HTERT RPE-1 (cell line): ENCODE measurements around the gene AZU1.
"Not testable (repeated sequence)": the region's sequence is repeated elsewhere in the genome, so short reads cannot be mapped to it uniquely, and the experiment has no call there.

Experiments
- in situ Hi-C: fragments of 300-500 bp; cut with MboI; formaldehyde crosslinking; loops from 4 replicates; pipeline ENCODE4 v1.14.3; 2020; ENCODE audit warnings: low sequenced_read_pairs

Gene AZU1

DNA sequence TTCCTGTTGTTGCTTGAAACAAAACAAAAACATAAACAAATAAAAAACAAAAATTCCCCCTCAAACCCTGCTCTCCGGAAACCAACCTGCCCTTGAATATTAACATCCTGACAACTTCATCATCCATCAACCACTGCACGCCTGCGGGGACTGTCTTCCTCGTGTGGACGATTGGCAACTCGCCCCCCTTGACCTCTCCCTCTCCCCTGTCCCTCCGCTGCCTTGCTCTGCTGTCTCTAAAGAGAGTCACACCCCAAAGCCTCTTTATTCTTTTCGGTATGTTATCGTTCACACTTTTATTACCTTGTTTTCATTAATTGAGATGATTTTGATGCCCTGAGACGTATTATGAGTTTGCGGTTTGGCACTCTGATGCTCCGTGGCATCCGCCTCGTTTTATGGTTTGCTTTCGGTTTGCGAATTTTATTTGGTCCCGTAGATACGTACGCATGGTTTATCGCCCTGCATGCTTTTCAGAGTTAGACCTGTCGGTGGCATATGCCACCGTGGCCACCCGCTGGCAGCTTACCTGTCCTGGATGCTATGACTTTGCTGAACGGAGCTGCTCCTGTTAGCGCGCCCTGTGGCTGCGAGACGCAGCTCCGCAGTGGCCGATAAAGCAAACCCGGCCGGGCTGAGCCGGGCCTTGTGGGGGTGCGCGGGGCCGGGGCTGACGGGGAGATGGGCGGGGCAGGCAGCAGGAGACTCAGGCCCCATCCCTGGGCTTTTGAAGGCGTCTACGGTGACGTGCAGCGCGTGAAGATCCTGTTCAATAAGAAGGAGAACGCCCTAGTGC lies 19.8 kb upstream of the AZU1 start:
- in situ Hi-C loops: no loop called here

GRCh38 chr19:808423-808775 lies 19.2 kb upstream of the AZU1 start:
- in situ Hi-C loops: no loop called here

GRCh38 chr19:810077-810855 lies 17.4 kb upstream of the AZU1 start:
- in situ Hi-C loops: no loop called here

DNA sequence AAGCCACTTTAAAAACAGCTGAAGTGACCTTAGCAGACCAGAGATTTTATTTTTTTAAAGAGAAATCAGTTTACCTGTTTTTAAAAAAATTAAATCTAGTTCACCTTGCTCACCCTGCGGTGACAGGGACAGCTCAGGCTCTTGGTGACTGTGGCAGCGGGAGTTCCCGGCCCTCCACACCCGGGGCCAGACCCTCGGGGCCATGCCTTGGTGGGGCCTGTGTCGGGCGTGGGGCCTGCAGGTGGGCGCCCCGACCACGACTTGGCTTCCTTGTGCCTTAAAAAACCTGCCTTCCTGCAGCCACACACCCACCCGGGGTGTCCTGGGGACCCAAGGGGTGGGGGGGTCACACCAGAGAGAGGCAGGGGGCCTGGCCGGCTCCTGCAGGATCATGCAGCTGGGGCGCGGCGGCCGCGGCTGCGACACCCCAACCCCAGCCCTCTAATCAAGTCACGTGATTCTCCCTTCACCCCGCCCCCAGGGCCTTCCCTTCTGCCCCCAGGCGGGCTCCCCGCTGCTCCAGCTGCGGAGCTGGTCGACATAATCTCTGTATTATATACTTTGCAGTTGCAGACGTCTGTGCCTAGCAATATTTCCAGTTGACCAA lies 16.7 kb upstream of the AZU1 start:
- in situ Hi-C loops: no loop called here

GRCh38 chr19:811506-812048 lies 16.1 kb upstream of the AZU1 start:
- in situ Hi-C loops: no loop called here

DNA sequence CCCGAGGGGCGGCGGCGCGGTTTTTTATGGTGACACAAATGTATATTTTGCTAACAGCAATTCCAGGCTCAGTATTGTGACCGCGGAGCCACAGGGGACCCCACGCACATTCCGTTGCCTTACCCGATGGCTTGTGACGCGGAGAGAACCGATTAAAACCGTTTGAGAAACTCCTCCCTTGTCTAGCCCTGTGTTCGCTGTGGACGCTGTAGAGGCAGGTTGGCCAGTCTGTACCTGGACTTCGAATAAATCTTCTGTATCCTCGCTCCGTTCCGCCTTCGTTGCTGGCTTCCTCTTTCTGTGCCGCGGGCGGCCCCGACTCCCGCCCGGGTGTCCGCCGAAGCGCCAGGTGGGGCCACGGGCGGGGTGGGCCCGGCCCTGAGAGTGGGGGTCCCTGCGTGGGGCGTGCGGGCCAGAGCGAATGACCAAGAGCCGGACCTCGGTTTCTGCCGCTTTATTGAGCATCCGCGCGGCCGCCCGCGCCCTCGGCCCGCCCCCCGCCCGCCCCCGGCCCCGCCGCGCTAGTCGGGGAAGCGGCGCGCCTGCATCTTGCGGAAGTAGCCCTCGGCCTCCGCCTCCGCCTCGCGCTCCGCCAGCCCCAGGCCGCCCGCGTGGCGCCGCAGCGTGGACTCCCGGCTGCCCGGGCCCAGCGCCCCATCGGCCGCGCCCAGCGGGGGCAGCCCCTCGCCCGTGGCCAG lies 15.4 kb upstream of the AZU1 start:
- in situ Hi-C loops: no loop called here

GRCh38 chr19:812747-813218 lies 14.9 kb upstream of the AZU1 start:
- in situ Hi-C loops: no loop called here

DNA sequence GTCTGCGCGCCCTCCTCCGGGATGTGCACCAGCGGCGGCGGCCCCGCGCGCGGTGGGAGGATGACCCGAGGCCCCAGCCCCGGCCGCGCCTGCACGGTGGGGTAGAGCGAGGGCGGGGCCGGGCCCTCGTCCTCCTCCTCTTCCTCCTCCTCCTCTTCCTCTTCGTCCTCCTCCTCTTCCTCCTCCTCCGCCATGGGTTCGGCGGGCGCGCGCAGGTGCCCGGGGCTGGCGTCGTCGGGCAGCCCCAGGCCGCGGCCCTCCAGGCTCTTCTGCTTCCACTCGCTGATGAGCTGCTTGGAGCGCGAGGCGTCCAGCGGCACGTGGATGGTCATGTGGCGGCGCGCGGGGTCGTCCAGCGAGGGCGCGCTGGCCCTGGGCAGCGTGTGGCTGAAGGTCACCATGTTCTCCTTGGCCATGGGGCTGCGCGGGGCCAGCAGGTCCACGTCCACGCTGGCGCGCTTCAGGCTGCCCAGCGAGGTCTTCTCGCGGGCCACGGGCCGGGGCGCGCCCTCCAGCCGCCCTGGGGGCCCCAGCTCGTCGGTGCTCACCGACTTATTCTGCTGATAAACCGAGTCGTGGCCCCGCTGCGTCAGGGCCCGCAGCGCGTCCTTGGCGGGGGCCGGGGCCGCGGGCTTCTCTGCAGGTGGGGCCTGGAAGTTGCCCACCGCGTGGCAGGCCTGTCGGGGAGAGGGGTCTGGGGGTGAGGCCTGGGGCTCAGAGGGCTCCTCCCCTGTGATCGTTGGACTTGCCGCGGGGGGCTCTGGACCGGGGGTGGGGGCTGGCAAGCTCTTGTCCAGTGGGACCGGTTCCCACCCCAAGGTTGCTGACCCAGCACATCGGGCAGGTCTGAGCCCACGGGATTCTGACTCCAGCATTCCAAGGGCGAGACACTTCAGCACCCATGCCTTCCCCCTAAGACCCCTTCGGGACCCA lies 14.2 kb upstream of the AZU1 start:
- in situ Hi-C loops: no loop called here

- in situ Hi-C loops: no loop called here
Measured at GRCh38 chr19:814152-815078, 13.2 kb upstream of the AZU1 start.

GRCh38 chr19:815079-815774 lies 12.4 kb upstream of the AZU1 start:
- in situ Hi-C loops: no loop called here

GRCh38 chr19:815775-816499 lies 11.7 kb upstream of the AZU1 start:
- in situ Hi-C loops: no loop called here

DNA sequence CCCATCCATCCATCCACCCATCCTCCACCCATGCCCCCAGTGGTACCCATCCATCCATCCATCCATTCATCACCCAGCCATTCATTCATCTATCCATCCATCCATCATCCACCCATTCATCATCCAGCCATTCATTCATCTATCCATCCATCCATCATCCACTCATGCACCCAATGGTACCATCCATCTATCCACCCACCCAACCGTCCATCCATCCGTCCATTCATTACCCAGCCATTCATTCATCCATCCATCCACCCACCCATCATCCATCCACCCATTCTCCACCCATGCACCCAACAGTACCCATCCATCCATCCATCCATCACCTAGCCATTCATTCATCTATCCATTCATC lies 11.2 kb upstream of the AZU1 start:
- in situ Hi-C loops: no loop called here

DNA sequence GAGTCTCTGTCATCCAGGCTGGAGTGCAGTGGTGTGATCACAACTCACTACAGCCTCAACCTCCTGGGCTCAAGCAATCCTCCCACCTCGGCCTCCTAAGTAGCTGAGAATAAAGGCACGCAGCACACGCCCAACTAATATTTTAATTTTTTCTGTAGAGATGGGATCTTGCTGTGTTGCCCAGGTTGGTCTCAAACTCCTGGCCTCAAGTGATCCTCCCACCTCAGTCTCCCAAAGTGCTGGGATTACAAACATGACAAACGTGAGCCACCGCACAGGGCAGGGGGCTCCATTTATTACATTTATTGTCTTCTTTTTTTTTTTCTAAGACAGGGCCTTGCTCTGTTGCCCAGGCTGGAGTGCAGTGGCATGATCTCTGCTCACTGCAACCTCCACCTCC lies 7.4 kb upstream of the AZU1 start:
- in situ Hi-C loops: not testable (repeated sequence)

DNA sequence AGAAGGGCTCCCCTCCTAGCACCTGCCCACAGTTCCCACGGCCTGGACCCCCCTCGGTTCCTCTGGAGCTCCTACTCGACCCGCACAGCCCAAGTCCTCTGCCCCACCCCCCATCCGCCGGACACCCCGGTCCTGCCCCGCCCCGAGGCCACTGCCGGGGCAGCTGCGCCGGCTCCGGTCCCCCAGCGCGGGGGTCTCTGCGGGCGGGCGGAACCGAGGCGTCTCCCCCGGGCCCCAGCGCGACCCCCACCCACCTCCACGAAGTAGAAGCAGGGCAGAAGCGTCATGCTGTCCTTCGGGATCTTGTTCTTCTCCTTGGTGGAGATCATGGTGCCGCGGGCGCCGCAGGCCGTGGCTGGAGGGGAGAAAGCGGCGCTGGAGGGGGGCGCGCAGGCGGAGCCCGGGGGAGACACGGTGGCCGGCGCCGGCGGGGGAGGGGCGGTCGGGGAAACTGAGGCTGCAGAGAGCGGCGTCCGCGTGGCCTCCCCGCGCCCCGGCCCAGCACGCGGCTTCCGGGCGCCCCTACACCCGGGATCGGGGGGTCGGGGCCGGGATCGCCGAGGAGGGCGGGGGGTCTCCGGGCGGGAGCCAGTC lies 6.3 kb upstream of the AZU1 start:
- in situ Hi-C loops: no loop called here

DNA sequence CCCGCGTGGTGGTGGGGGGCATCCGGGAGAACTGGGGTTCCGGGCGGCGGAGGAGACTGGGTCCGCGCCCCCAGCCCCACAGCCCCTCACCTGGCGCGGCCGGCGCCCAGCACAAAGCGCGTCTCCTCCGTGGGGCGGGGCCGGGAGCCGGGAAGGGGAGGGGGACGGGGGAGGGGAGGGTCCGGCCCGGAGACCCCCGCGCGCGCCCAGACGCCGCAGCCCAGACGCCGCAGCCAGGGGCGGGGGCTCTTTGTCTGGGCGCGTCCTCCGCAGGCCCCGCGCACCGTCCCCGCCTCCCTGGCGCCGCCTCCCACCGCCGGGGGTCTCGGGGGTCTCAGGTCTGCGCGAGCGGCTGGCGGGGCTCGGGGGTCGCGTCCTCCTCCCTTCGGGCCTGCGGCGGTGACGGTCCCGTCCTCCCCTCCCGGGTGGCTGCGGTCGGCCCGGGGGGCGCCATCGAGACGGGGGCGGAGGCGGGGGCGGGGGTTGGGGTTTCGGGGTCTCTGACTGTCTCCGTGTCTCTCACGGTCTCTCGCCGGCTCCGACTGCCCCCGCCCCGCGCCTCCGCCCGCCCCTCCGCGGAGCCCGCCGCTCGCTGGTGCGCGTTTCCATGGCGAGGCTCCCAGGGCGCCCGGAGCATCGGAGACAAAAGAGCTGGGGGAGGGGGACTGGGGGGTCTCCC lies 5.7 kb upstream of the AZU1 start, which contains the start of gene PLPPR3:
Gene PLPPR3, minus strand, starts transcription at position 131 of the 679 bp plus-strand sequence. CDS start 396 bp downstream, outside the sequence.
- in situ Hi-C loops: no loop called here

DNA sequence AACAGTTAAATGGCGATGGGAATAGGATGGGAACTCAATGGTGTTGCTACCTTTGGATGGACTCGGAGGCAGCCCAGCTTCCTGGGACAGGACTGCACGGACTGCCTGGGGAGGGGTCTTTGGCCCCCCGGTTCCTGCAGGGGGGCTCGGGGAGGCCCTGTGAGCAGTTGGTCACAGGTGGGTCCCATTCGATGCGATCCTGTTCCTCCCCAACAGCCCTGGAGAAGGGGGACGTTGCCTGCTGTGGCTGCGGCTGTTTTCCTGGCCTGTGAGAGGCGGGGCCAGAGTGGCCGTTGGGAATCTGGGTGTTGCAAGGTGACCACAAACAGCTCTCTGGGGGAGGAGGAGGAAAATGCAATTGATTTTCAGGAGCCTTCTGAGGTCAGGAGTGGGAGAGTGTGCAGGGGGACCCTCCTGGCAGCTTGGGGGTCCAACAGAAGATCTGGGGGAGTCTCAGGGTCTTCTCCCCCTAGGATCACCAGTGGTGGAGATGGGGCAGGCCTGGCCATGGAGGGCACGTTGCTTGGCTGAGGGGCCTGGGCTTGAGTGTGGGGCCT lies 4.0 kb upstream of the AZU1 start:
- in situ Hi-C loops: no loop called here
